GM12878 (cell line): Measurements from ENCODE around the gene TRIM17. TPM values are rescaled to one million over a fixed set of nuclear protein-coding genes. Genes with fewer than 3 reads are reported as not detected.

Experiments used
- ATAC-seq: fragments of 200-7000 bp; cut with Tn5 transposase; 3 replicates; pipeline ENCODE4 v1.9.1; 2020; ENCODE audit warnings: mild to moderate bottlenecking, moderate library complexity
- BruUV-seq: library from RNA; stranded (reverse); fragments of 400-500 nt; replicated peaks from 2 replicates; lab custom pipeline; 2021; lab: Mats Ljungman, UMichigan
- CTCF ChIA-PET: fragments of 300-600 bp; sonication (Branson Sonifier 250); formaldehyde crosslinking; extraction: SDS; loops from one replicate; lab custom pipeline; 2021; ENCODE audit warnings: inconsistent platforms; lab: Yijun Ruan, JAX
- POLR2A ChIA-PET: fragments of 350-600 bp; formaldehyde crosslinking; extraction: SDS; loops from one replicate; lab custom pipeline; 2021; ENCODE audit warnings: inconsistent platforms; lab: Charles Lee
- RAD21 ChIA-PET: fragments of 300-600 bp; sonication (Branson Sonifier 250); formaldehyde crosslinking; loops from one replicate; lab custom pipeline; 2023; ENCODE audit warnings: antibody characterized with exemption; ENCODE audit not compliant: unreplicated experiment; lab: Charles Lee
- SMC1A ChIA-PET: fragments of 300-600 bp; sonication (Branson Sonifier 250); formaldehyde crosslinking; loops from one replicate; lab custom pipeline; 2023; ENCODE audit not compliant: unreplicated experiment, uncharacterized antibody; lab: Charles Lee
- DNase-seq: peaks from one replicate; pipeline ENCODE4 v3.0.0-alpha.2; 2011; ENCODE audit warnings: low read depth, low spot score
- FAIRE-seq: peaks from 3 replicates; lab custom pipeline; 2011; peaks lifted over from hg19 to GRCh38; lab: Jason Lieb, UNC
- H2AFZ ChIP-seq: 2 replicates; pipeline ENCODE4 v1.6.0; 2011; ENCODE audit warnings: low read depth, low read length, control low read depth; ENCODE audit not compliant: control insufficient read depth
- H3K27ac ChIP-seq: 2 replicates; pipeline ENCODE4 v1.5.1; 2011; ENCODE audit warnings: control low read depth; ENCODE audit not compliant: control insufficient read depth, insufficient read depth
- H3K27me3 ChIP-seq, 2 experiments: replicated peaks in 1 of 2; 2 replicates each; pipeline versions ENCODE4 v1.6.0 to v1.6.1; 2011; ENCODE audit warnings: low read length in 1 of 2; ENCODE audit not compliant: control insufficient read depth in 2 of 2, insufficient read depth in 2 of 2
- H3K36me3 ChIP-seq, 2 experiments: 2 replicates each; pipeline ENCODE4 v1.5.1; 2011; ENCODE audit warnings: low read length in 1 of 2; ENCODE audit not compliant: control insufficient read depth in 2 of 2, insufficient read depth in 2 of 2
- H3K4me1 ChIP-seq: 2 replicates; pipeline ENCODE4 v1.6.1; 2011; ENCODE audit warnings: mild to moderate bottlenecking, low read length, moderate library complexity, mixed read lengths; ENCODE audit not compliant: control insufficient read depth, insufficient read depth
- H3K4me2 ChIP-seq: 2 replicates; pipeline ENCODE4 v1.6.0; 2011; ENCODE audit warnings: control low read depth; ENCODE audit not compliant: control insufficient read depth, insufficient read depth
- H3K4me3 ChIP-seq: fragments of 200-600 bp; sonication (generic); 2 replicates; pipeline ENCODE4 v1.5.1; 2016
- H3K79me2 ChIP-seq: 2 replicates; pipeline ENCODE4 v1.6.0; 2011; ENCODE audit warnings: low read length; ENCODE audit not compliant: control insufficient read depth, insufficient read depth
- H3K9ac ChIP-seq: 2 replicates; pipeline ENCODE4 v1.8.0; 2011; ENCODE audit warnings: low read length, control low read depth, mixed read lengths; ENCODE audit not compliant: control insufficient read depth, insufficient read depth
- H3K9me3 ChIP-seq: replicated peaks from 3 replicates; pipeline ENCODE4 v1.5.1; 2011; ENCODE audit warnings: mild to moderate bottlenecking, low read length; ENCODE audit not compliant: control insufficient read depth, insufficient read depth
- H4K20me1 ChIP-seq: 2 replicates; pipeline ENCODE4 v1.6.0; 2011; ENCODE audit not compliant: control insufficient read depth, insufficient read depth
- ATF3 ChIP-seq: IDR thresholded peaks from 2 replicates; pipeline ENCODE4 v1.6.1; 2011; ENCODE audit warnings: low read depth, mild to moderate bottlenecking, low read length, moderate library complexity, borderline replicate concordance; ENCODE audit errors: extremely low read depth
- CBFB ChIP-seq: IDR thresholded peaks from 2 replicates; pipeline ENCODE4 v1.6.1; 2016; ENCODE audit warnings: antibody characterized with exemption, low read depth
- HDGF ChIP-seq: fragments of 450-650 bp; IDR thresholded peaks from 2 replicates; pipeline ENCODE4 v1.6.1; 2016; ENCODE audit warnings: antibody characterized with exemption
- NFYA ChIP-seq: IDR thresholded peaks from 2 replicates; pipeline ENCODE4 v1.6.1; 2011; ENCODE audit warnings: low read depth, mild to moderate bottlenecking, low read length, improper control_type of control experiment, borderline replicate concordance
- RAD51 ChIP-seq: fragments of 450-650 bp; IDR thresholded peaks from 2 replicates; pipeline ENCODE4 v1.6.1; 2016; ENCODE audit warnings: moderate library complexity, mild to moderate bottlenecking, inconsistent platforms
- SUZ12 ChIP-seq: fragments of 200-600 bp; sonication (generic); IDR thresholded peaks from one replicate; pipeline ENCODE4 v1.6.1; 2018; ENCODE audit warnings: antibody characterized with exemption, mild to moderate bottlenecking; ENCODE audit not compliant: unreplicated experiment
- ZNF274 ChIP-seq: IDR thresholded peaks from one replicate; pipeline ENCODE4 v1.8.0; 2011; ENCODE audit not compliant: insufficient read length, insufficient read depth
- ZSCAN29 ChIP-seq: fragments of 450-650 bp; IDR thresholded peaks from 2 replicates; pipeline ENCODE4 v1.6.1; 2017; ENCODE audit warnings: mild to moderate bottlenecking, moderate library complexity
- WGBS: methylation state at CpG from one replicate; pipeline ENCODE4 v1.1.6; 2016; ENCODE audit warnings: low lambda C conversion rate; ENCODE audit not compliant: insufficient replicate concordance, insufficient coverage; ENCODE audit errors: missing lambda C conversion rate; 5-methylcytosine and 5-hydroxymethylcytosine counted together
- in situ Hi-C: fragments of 300-500 bp; cut with MboI; formaldehyde crosslinking; loops from 9 replicates; pipeline ENCODE4 v1.14.3; 2018; ENCODE audit warnings: mixed read lengths
- intact Hi-C: fragments of 100-400 bp; cut with micrococcal nuclease; formaldehyde crosslinking; loops from one replicate; pipeline ENCODE4 v1.14.2; 2022; ENCODE audit not compliant: unreplicated experiment
- polyA plus RNA-seq, 11 experiments: library from polyadenylated mRNA; depleted of rRNA in 4 of 11; unstranded in 6 of 11; stranded (reverse) in 5 of 11; fragments of >200 nt; fragmentation: Nextera tagmentation in 4 of 11; fragmentation: Illumina TruSeq in 1 of 11; extraction: Ambion mirVana in 4 of 11; extraction: Trizol in 1 of 11; gene quantifications; 1 replicate in 1 of 11; 2 replicates in 10 of 11; pipeline versions ENCODE4 v1.2.1 to v1.2.3, GENCODE V29; 2011 to 2016; ENCODE audit warnings: inconsistent platforms in 2 of 11, missing spikeins in 2 of 11, low read depth in 1 of 11
- total RNA-seq, 4 experiments: library from RNA; depleted of rRNA in 3 of 4; stranded (reverse); fragments of >200 nt in 3 of 4; fragmentation: Illumina TruSeq in 1 of 4; extraction: Trizol in 1 of 4; gene quantifications; 2 replicates each; pipeline versions ENCODE4 v1.2.1 to v1.2.3, GENCODE V29; 2013 to 2021

Gene TRIM17
- total and polyA plus RNA-seq, 10 of the 15 experiments (the other 5 are each of a cell fraction or from before 2014, with no cell fraction given) = 0.16 to 0.32 TPM; not detected in 8

- no TSS peak for BruUV-seq
- H3K9ac ChIP-seq = no peak overlapping the region
- H3K4me2 ChIP-seq = no peak overlapping the region
- H3K36me3 ChIP-seq = no peaks in the 10 kb centered on the region
- in situ Hi-C loops (no loop called here), intact Hi-C loops (loop anchor here (5.0 kb wide), 1 partner anchor 621 kb away; no protein-coding TSS in a partner anchor)
- ChIA-PET POLR2A (no interaction called here), RAD21 (no interaction called here), SMC1A (no interaction called here), CTCF (no interaction called here)
- FAIRE-seq (no peak), DNase-seq (no peak), ATAC-seq (no peak)
- H4K20me1 ChIP-seq = no peaks in the 10 kb centered on the region
- no peak overlapping the region for H3K27ac ChIP-seq
- peaks cover 4% of the 10 kb centered on the region; the same call in 1 of the 2 replicates for H3K4me1 ChIP-seq
- no peaks in the 10 kb centered on the region for H3K9me3 ChIP-seq
- WGBS = 93% methylated on average over 27 of the region's 27 CpGs
- H3K4me3 ChIP-seq = peak overlapping the region; percentile 97
- peaks cover 36% of the 10 kb centered on the region for H3K79me2 ChIP-seq
- no peak for TF ChIP-seq RAD51
- TF ChIP-seq ATF3 = no peak
- TF ChIP-seq SUZ12 = no peak
- no peak for TF ChIP-seq CBFB
- no peak for TF ChIP-seq ZNF274
- TF ChIP-seq ZSCAN29 = no peak
- TF ChIP-seq NFYA = no peak
- TF ChIP-seq HDGF = no peak
- H3K27me3 ChIP-seq = no peaks in the 10 kb centered on the region
- no peak overlapping the region for H2AFZ ChIP-seq
Observed at GRCh38 chr1:228408041-228408868, 8.4 kb downstream of the TRIM17 start.
